GM12873 (cell line): ENCODE measurements around the gene SOX18.

ENCODE experiments used
- CTCF ChIP-seq: IDR thresholded peaks from 2 replicates; pipeline ENCODE4 v1.5.1; 2012; ENCODE audit warnings: low read depth, mild to moderate bottlenecking, moderate library complexity, low read length, control low read depth; ENCODE audit not compliant: insufficient read depth; ENCODE audit errors: missing control alignments

Gene SOX18

GRCh38 chr20:64073476-64074183 lies 24.2 kb upstream of the SOX18 start:
- TF ChIP-seq CTCF: no peak

GRCh38 chr20:64072498-64073063 lies 23.1 kb upstream of the SOX18 start:
- no peak for TF ChIP-seq CTCF

GRCh38 chr20:64071341-64072332 lies 22.2 kb upstream of the SOX18 start:
- no peak for TF ChIP-seq CTCF

GRCh38 chr20:64070244-64070993 lies 21.0 kb upstream of the SOX18 start:
- no peak for TF ChIP-seq CTCF

GRCh38 chr20:64069614-64070243 lies 20.3 kb upstream of the SOX18 start:
- TF ChIP-seq CTCF: peak; percentile 86

- no peak for TF ChIP-seq CTCF
These were observed 19.8 kb upstream of the SOX18 start for GRCh38 chr20:64069209-64069613.
